ENCODE results near the gene LSR.

GRCh38 chr19:35293808-35294207, 45.0 kb downstream of the LSR start:
- TF ChIP-seq CTCF (IDR thresholded peaks at IDR 0.05) (no peak), POLR2A (IDR thresholded peaks at IDR 0.05) (no peak)
